BJ (cell line): ENCODE measurements around the gene ZNF354B. TPM values are rescaled to one million over a fixed set of nuclear protein-coding genes. Genes with fewer than 3 reads are reported as not detected.

Experiments used
- CTCF ChIA-PET: fragments of 350-600 bp; formaldehyde crosslinking; extraction: SDS; loops from one replicate; lab custom pipeline; 2021; ENCODE audit warnings: antibody characterized with exemption, inconsistent platforms; lab: Yijun Ruan, JAX
- POLR2A ChIA-PET: fragments of 300-600 bp; sonication (Branson Sonifier 250); formaldehyde crosslinking; extraction: SDS; loops from one replicate; lab custom pipeline; 2021; ENCODE audit warnings: antibody characterized with exemption; lab: Charles Lee
- DNase-seq: peaks from one replicate; pipeline ENCODE4 v3.0.0-alpha.2; 2011; ENCODE audit warnings: low read depth
- H3K27me3 ChIP-seq: 2 replicates; pipeline ENCODE4 v1.6.0; 2011; ENCODE audit warnings: low read length; ENCODE audit not compliant: control insufficient read depth, insufficient read depth
- H3K36me3 ChIP-seq: 2 replicates; pipeline ENCODE4 v1.5.1; 2011; ENCODE audit warnings: low read length; ENCODE audit not compliant: control insufficient read depth, insufficient read depth
- H3K4me3 ChIP-seq: 2 replicates; pipeline ENCODE4 v1.5.1; 2011; ENCODE audit warnings: low read depth, mild to moderate bottlenecking, control low read depth, low read length
- polyA plus RNA-seq: library from polyadenylated mRNA; depleted of rRNA; stranded (reverse); fragments of >200 nt; gene quantifications from 2 replicates; pipeline ENCODE4 v1.2.3, GENCODE V29; 2011; rRNA removed
- small RNA-seq: library from RNA; depleted of rRNA; stranded (forward); fragments of <200 nt; gene quantifications from one replicate; pipeline ENCODE3, GENCODE V24; 2012; ENCODE audit warnings: low replicate concordance, low read depth; ENCODE audit not compliant: insufficient read length
- TF ChIP-seq, protein P1 (sequence below): IDR thresholded peaks from 2 replicates; pipeline ENCODE4 v1.5.1; 2011; ENCODE audit warnings: low read depth, mild to moderate bottlenecking, control low read depth, inconsistent platforms, low read length, moderate library complexity; ENCODE audit not compliant: insufficient read depth

ZNF354B gene
- polyA plus RNA-seq, 1 experiment = 6.5 TPM

DNA sequence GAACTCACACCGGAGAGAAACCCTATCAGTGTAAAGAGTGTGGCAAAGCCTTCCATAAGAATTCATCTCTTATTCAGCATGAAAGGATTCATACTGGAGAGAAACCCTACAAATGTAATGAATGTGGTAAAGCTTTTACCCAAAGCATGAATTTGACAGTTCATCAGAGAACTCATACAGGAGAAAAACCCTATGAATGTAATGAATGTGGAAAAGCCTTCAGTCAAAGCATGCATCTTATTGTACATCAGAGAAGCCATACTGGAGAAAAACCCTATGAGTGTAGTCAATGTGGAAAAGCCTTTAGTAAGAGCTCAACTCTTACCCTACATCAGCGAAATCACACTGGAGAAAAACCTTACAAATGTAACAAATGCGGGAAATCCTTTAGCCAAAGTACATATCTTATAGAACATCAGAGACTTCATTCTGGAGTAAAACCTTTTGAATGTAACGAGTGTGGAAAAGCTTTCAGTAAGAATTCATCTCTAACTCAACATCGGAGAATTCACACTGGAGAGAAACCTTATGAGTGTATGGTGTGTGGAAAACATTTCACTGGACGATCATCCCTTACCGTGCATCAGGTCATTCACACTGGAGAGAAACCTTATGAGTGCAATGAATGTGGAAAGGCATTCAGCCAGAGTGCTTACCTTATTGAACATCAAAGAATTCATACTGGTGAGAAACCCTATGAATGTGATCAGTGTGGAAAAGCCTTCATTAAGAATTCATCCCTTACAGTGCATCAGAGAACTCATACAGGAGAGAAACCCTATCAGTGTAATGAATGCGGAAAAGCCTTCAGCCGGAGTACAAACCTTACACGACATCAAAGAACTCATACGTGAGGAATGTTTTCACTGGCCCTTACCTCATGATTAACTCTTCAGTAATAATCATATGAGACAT is 72.3 kb downstream of the ZNF354B start:
- DNase-seq = no peak
- H3K36me3 ChIP-seq = no peaks in the 10 kb centered on the region
- CTCF ChIA-PET = no interaction called here

More for the DNA sequence above, 72.3 kb downstream of the ZNF354B start:
- TF ChIP-seq, protein P1, sequence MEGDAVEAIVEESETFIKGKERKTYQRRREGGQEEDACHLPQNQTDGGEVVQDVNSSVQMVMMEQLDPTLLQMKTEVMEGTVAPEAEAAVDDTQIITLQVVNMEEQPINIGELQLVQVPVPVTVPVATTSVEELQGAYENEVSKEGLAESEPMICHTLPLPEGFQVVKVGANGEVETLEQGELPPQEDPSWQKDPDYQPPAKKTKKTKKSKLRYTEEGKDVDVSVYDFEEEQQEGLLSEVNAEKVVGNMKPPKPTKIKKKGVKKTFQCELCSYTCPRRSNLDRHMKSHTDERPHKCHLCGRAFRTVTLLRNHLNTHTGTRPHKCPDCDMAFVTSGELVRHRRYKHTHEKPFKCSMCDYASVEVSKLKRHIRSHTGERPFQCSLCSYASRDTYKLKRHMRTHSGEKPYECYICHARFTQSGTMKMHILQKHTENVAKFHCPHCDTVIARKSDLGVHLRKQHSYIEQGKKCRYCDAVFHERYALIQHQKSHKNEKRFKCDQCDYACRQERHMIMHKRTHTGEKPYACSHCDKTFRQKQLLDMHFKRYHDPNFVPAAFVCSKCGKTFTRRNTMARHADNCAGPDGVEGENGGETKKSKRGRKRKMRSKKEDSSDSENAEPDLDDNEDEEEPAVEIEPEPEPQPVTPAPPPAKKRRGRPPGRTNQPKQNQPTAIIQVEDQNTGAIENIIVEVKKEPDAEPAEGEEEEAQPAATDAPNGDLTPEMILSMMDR = no peak
- Histone ChIP-seq H3K4me3 (no peak overlapping the region), H3K27me3 (no peaks in the 10 kb centered on the region)
- POLR2A ChIA-PET = no interaction called here

Small RNAs within 50 kb of the gene (small RNA-seq; reads per million reads assigned to genes)
- gene AC126915.2 (not detected), gene AC126915.3 (not detected)

Other genes with a start within 250 kb of the ZNF354B start
- 12.4 and 22.1 TPM in 2 replicates for gene CLK4, start 232.9 kb upstream of the ZNF354B start, polyA plus RNA-seq
- gene ZNF354A, start 129.3 kb upstream of the ZNF354B start, polyA plus RNA-seq = 5.1 and 7.5 TPM in 2 replicates
- gene ZFP2, start 36.0 kb downstream of the ZNF354B start, polyA plus RNA-seq = 0.17 and 0.32 TPM in 2 replicates
- 0.15 and 0.21 TPM in 2 replicates for gene ZNF454, start 81.2 kb downstream of the ZNF354B start, polyA plus RNA-seq
- not detected in 2 replicates for gene GRM6, start 135.4 kb downstream of the ZNF354B start, polyA plus RNA-seq
- 2.1 and 2.2 TPM in 2 replicates for gene ZNF879, start 163.9 kb downstream of the ZNF354B start, polyA plus RNA-seq
- 2.0 and 3.2 TPM in 2 replicates for gene ZNF354C, start 200.4 kb downstream of the ZNF354B start, polyA plus RNA-seq